GM18858 (cell line): ENCODE results near the gene MUC2.

Source experiments
- ATAC-seq: cut with Tn5 transposase; IDR thresholded peaks from one replicate; pipeline ENCODE4 v1.9.1; 2021; ENCODE audit not compliant: unreplicated experiment

Gene MUC2

DNA sequence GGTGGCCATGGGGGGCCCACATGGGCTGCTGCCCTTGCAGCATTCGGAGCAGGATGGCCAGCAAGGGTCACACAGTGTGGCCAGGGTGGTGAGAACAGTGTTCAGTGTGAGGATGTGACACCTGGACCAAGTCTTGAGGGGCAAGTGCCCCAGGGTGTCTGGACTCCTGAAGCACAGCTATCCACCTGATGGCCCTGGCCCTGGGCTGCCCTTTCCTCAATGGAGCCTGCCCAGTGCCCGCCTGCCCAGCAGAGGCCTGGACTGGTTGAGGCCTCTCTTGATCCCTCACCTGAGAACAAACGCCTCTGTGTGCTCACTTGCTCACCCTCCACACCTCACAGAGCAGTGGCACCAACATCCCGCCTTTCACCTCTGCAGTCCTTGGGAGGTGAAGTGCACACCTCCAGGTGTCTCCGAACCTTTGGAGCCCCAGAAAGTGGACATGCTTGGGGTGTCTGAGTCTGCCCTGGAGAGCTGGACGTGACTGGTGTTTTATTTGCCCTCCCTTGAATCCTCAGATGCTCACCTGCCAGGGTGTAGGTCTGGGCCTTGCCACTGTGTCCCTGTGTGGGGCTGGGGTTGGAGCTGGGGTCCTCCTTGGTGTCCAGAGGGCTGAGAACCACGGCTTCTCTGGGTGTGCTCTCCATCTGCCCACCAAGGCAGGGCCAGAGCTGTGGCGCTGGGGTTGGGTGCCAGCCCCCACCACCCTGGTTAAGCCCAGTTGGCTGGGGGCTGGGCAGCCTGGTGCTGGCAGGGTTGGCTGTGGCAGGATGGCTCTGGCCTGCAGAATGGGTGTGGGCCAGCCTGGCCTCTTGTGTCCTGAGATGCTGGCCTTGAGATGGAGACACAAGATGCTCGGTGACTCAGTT, 3.8 kb upstream of the MUC2 start:
- ATAC-seq: no peak

DNA sequence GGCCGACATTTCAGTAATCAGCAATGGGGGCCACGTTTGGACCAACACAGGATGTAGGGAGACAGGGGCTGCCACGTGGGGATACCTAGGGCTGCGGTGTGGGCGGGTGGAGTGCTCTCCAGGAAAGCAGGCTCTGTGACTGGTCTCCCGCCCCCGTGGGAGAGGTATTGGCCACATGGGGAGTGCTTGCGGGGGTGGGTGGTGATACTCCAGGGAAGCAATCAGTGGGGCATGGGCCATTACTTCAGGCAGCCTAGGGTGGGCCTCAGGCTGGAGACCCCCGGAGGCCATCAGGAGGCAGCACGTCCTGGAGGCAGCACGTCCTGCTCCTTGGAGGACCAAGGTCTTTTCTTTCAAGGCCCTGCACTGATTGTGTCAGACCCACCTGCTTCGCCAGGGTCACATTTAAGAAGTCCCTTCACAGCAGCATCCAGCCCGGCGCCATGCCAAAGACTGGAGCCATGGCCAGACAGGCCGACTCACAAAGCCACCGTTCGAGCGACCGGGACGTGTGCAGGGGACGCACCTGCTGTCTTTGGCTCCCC, 3.0 kb upstream of the MUC2 start:
- ATAC-seq: no peak

DNA sequence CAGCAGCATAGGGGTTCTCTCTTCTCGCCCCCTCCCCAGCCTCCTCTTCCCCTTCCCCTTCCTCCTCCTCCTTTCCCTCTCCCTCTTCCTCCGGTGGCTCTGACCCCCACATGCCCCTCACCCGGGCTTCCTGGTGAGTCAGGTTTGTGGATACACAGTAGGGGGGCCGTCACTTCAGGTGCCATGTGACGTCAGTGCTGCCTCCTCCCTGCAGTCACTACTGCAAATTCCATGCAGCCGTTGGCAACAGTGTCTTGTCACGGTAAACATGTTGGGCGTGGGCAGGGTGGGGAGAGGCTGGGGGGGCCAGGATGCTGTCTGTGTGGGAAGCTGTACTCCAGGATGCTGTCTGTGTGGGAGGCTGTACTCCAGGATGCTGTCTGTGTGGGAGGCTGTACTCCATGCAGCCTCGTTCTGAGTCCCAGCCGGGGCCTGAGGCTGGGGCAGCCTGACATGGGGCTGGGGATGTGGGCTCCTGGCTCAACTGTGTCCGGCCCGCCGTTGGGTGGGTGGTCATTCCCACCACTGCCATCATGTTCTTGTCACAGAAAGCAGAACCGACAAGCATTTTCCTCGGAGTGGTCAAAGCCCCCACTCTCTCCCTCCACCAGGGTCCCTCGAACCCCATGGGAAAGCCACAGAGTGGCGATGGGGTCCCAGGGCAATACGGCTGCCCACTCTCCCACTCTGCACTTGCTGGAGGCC, 2.4 kb upstream of the MUC2 start:
- ATAC-seq: no peak

DNA sequence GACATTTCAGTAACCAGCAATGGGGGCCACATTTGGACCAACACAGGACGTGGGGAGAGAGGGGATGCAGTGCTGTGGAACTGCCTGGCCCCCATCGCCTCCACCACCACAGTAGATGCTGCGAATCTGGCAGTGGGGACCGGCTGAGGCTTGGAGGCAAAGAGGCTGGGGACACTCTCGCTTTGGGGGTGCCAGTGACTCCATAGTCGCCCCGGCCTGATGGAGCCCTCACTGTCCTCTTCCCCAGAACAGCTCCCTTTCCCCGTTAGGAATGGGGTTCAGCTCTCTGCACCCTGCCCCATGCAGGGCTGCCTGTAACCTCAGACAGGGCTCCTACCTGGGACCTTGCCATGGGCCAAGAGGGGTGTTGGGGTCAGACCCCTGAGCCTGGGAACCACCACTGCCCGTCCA, 1.8 kb upstream of the MUC2 start:
- no peak for ATAC-seq

DNA sequence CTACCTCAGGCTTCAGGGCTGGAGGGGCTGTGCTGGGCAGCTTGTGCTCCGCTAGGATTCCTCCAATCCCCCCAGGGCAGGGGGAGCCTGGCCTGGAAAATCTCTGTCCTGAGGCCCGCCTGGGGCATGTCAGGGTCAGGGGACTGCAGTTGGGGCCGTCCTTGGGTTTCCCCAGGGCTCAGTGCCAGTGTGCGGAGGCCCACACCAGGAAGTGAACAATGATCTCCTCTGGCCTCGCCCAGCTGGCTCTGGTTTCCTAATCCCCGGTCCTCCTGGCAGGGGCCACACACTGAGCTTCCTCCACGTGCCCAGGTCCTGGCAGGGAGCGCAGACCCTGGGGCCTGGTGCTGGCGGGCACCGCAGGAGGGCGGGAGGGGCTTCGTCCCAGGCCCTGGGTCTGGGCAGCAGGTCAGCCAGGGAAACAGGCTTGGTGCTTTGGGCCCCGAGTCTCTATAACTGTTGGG, 1.4 kb upstream of the MUC2 start:
- no peak for ATAC-seq

DNA sequence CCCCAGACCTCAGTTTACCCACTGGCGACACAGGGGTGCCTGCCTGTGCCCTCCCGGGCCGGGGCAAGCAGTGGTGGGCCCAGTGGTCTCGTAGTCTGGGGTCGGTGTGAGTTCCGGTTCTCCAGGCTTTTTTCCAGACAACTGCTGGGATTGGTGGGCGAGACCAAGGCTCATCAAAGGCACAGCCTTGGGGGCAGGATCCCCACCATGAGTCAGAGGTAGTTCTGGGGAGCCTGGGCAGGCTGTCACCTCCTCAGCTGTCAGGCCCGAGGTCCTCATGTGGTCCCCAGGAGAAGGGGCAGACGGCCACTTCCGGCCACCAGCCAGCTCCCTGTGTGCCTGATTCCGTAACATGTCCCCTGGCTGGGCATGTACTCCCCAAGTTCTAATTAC, 827 bp upstream of the MUC2 start:
- ATAC-seq: no peak

DNA sequence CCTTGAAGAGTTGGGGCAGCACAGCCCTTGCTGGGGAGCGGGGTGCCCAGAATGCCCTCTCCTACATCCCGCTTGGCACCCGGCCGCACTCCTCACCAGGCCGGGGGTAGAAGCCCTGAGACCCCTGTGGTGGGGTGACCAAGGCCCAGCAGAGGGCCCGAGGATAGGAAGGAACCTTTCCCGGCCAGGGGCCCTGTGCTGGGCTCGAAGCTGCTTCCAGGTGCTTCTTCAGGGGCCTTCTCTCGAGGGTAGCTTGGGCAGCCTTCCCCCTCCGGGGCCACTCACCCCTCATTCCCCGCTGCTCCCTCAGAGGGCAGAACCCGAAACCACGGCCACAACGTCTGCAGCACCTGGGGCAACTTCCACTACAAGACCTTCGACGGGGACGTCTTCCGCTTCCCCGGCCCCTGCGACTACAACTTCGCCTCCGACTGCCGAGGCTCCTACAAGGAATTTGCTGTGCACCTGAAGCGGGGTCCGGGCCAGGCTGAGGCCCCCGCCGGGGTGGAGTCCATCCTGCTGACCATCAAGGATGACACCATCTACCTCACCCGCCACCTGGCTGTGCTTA, 752 bp downstream of the MUC2 start:
- no peak for ATAC-seq

DNA sequence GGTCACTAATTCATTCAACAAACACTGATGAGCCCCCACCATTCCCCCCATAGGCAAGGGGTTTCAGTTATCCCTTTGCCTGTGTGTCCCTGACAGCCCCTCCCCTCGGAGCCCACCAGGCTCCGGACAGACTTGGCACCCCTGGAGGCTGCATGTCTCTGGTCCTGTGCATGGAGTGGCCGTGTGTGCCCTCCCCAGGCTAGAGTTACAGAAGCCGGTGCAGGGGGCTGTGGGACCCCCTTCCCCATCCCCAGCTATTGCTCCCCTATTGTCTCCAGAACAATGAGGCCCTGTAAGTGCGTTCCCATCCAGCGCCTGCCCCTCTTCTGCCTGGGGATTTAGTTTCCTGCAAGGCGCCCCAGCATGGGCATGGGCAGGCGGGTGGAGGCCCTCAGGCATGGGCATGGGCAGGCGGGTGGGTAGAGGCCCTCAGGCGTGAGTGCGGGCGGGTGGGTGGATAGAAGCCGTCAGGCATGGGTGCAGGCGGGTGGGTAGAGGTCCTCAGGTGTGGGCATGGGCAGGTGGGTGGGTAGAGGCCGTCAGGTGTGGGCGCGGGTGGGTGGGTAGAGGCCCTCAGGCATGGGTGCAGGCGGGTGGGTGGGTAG, 1.5 kb downstream of the MUC2 start:
- ATAC-seq: no peak

DNA sequence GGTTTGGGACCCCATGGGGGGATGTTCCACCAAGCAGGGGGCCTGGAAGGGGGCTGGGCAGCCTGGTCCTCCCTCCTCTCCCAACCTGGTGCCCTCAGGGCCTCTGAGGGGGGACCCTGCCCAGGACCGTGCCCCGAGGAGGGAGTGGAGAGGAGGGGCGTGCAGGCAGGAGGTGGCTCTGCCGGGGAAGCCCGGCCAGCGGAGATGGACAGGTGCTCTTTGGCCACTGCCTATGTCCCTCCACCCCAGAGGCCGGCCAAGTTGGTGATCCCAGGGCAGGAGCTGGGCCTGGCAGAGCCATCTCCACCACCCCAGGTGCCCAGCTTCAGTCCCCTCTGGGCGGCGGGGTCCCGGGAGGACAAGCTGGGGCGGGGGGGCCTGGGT, 2.4 kb downstream of the MUC2 start:
- no peak for ATAC-seq

DNA sequence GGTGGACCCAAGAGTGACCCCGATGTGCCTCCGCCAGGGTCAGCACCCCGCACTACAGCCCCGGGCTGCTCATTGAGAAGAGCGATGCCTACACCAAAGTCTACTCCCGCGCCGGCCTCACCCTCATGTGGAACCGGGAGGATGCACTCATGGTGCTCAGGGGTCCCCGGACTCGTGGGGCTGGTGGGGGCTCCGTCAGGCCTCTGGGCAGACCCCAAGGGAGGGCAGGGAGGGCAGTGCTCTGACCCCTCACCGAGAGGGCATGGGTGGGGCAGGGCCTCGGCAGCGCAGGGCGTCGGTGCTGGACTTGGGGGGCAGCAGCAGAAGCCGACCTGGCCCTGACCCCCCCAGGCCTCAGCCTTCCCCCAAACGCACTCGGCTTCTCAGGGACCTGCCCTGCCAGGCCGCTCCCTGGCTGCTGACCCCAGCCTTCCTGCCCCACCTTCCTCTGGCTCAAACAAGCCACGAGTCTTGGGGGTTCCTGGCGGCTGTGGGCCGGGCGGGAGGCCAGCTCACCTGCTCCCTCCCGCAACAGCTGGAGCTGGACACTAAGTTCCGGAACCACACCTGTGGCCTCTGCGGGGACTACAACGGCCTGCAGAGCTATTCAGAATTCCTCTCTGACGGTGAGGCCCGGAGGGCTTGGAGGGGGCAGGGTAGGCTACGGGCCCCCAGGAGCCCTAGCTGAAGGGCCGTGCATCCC, 2.9 kb downstream of the MUC2 start:
- no peak for ATAC-seq

DNA sequence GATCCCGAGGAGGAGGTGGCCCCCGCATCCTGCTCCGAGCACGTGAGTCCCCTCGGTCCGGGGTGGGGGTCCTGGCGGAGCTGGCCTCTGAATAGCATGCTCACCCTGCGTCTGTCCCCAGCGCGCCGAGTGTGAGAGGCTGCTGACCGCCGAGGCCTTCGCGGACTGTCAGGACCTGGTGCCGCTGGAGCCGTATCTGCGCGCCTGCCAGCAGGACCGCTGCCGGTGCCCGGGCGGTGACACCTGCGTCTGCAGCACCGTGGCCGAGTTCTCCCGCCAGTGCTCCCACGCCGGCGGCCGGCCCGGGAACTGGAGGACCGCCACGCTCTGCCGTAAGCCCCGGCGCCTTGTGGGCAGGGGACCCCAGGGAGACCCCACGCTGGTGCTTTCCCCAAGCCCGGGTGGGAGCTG, 3.5 kb downstream of the MUC2 start:
- ATAC-seq: no peak

DNA sequence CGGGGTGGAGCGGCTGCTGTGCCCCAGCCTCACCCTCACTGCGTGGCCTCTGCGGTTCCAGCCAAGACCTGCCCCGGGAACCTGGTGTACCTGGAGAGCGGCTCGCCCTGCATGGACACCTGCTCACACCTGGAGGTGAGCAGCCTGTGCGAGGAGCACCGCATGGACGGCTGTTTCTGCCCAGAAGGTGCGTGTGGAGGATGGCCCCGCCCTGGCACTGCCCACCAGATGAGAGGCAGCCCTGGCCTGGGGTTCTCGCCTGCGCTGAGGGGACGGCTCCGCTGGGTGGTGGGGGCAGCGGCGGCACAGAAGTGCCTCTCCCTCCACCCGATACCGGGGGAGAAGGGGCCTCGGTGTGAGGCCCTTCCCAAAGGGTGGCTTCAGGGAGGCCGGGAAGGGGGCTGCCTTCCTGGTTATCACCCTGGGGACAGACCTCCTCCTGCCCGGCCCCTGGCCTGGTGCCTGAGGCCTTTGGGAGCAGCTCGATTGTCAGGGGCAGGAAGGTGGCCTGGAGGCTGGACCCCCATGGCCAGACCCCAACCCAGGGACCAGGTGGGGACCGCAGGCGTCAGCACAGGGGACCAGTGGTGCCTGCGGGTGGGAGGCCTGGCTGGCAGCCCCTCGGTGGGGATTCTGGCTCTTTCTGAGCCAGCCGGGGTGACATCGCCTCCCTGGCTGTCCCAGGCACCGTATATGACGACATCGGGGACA, 7.1 kb downstream of the MUC2 start:
- ATAC-seq: no peak

DNA sequence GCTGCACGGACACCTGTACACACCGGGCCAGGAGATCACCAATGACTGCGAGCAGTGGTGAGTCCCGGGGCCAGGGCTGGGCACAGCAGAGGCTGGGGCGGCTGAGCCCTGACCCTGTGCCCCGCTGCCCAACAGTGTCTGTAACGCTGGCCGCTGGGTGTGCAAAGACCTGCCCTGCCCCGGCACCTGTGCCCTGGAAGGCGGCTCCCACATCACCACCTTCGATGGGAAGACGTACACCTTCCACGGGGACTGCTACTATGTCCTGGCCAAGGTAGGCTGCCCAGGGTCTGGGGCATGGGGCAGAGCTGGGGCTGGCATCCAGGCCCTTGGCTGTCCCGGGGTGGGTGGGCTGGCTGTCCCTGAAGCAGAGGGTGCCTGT, 7.7 kb downstream of the MUC2 start:
- no peak for ATAC-seq

DNA sequence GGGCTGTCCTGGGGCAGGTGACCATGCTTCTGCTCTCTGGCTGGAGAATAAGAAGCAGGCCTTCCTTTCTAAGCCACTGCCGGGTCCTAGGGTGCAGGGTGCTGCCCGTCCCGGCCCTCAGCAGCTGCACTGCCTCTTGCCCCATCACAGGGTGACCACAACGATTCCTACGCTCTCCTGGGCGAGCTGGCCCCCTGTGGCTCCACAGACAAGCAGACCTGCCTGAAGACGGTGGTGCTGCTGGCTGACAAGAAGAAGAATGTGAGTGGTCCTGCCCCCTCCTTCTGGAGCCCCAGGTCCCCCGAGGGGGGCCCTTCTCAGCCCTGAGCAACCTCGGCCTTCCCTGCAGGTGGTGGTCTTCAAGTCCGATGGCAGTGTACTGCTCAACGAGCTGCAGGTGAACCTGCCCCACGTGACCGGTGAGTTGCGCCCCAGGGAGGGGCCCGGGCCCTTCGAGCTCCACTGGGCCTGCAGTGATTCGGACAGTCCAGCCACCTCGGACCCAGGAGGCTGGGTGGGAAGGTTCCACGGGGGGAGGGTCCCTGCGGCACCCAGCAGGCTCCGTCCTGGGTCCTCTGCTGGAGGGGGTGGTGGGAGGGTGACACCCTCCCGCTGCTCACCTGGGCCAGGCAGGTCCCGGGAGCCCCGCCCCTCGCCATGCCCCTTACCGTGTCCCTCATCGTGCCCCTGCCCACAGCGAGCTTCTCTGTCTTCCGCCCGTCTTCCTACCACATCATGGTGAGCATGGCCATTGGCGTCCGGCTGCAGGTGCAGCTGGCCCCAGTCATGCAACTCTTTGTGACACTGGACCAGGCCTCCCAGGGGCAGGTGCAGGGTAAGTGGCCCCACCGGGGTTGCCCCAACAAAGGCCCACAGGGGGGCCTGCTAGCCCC, 8.3 kb downstream of the MUC2 start:
- no peak for ATAC-seq

DNA sequence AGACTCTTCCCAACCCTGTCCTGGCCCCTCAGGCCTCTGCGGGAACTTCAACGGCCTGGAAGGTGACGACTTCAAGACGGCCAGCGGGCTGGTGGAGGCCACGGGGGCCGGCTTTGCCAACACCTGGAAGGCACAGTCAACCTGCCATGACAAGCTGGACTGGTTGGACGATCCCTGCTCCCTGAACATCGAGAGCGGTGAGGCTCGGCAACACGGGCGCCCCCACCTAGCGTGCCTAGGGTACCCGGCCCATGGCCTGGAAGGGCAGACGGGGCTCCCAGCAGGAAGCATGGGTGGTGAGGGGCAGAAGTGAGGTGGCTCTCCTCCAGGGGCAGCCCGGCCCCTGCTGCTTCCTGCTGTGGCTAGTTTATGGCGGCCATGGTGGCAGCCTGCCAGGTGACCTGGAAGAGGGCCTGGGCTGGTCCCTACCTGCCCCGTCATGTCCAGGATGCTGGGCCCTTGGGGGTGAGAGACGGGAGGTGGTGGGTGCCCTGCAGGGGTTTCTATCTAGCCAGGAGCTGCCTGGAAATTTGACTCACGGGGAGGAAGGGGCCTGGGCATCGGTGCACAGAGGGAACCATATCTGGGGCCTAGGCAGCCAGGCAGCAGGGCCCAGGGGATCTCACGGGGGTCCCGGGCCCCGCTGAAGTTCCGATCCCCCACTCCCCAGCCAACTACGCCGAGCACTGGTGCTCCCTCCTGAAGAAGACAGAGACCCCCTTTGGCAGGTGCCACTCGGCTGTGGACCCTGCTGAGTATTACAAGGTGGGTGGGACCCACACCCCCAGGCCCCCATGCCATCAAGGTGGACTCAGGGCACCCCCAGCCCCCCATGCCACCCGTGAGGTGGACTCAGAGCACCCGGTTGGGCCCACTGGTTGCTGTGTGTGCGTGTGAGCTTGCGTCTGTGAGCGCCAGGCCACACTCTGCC, 9.2 kb downstream of the MUC2 start:
- ATAC-seq: no peak

DNA sequence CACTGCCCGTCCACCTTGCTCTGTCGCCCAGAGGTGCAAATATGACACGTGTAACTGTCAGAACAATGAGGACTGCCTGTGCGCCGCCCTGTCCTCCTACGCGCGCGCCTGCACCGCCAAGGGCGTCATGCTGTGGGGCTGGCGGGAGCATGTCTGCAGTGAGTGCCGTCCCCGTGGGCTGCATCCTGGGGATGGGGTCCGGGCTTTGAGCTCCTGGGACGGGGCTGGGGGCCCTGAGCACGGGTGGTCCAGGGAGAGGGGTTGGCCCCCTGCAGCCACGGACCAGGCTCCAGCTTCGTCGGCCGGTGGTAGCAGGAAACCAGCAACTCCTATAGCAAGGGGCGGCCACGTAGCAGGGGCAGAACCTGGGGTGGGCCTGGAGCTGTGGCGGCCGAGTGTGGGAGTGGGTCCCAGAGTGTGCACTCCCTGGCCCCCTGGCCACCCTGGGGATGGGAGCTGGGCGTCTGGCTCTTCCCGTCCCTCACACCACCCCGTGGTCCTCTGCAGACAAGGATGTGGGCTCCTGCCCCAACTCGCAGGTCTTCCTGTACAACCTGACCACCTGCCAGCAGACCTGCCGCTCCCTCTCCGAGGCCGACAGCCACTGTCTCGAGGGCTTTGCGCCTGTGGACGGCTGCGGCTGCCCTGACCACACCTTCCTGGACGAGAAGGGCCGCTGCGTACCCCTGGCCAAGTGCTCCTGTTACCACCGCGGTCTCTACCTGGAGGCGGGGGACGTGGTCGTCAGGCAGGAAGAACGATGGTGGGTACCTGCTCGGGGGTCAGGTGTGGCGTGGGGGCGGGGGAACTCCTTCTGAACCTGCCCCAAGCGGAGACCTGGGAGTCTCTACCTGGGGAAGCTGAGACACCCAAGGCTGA, 10.1 kb downstream of the MUC2 start:
- ATAC-seq: no peak
